Panc1 (cell line): ENCODE data around the gene LDHAL6A. TPM values are rescaled to one million over a fixed set of nuclear protein-coding genes. Genes with fewer than 3 reads are reported as not detected.

ENCODE experiments used
- ATAC-seq: fragments of 200-7000 bp; cut with Tn5 transposase; 2 replicates; pipeline ENCODE4 v1.9.1; 2020; ENCODE audit warnings: mild to moderate bottlenecking, moderate library complexity
- BruUV-seq: library from RNA; stranded (reverse); fragments of 400-500 nt; replicated peaks from 2 replicates; lab custom pipeline; 2021; lab: Mats Ljungman, UMichigan
- CTCF ChIA-PET: fragments of 300-600 bp; sonication (Branson Sonifier 250); formaldehyde crosslinking; loops from one replicate; lab custom pipeline; 2022; ENCODE audit warnings: antibody characterized with exemption; lab: Charles Lee
- POLR2A ChIA-PET: fragments of 300-600 bp; sonication (Branson Sonifier 250); formaldehyde crosslinking; loops from one replicate; lab custom pipeline; 2022; ENCODE audit warnings: antibody characterized with exemption; lab: Charles Lee
- DNase-seq: peaks from one replicate; pipeline ENCODE4 v3.0.0-alpha.2; 2010; ENCODE audit warnings: low read depth, low spot score
- H3K27ac ChIP-seq: 2 replicates; pipeline ENCODE4 v1.5.1; 2011; ENCODE audit warnings: mild to moderate bottlenecking, low read length, inconsistent platforms
- H3K27me3 ChIP-seq: fragments of 200-500 bp; sonication (Bioruptor generic); 2 replicates; pipeline ENCODE4 v1.6.0; 2014; ENCODE audit warnings: low read length, inconsistent platforms; ENCODE audit not compliant: control insufficient read depth, insufficient read depth
- H3K36me3 ChIP-seq: fragments of 200-500 bp; sonication (Bioruptor generic); 2 replicates; pipeline ENCODE4 v1.5.1; 2014; ENCODE audit warnings: inconsistent platforms, mild to moderate bottlenecking, low read length, moderate library complexity; ENCODE audit not compliant: control insufficient read depth, insufficient read depth
- H3K4me1 ChIP-seq: 2 replicates; pipeline ENCODE4 v1.5.1; 2011; ENCODE audit warnings: inconsistent platforms, mild to moderate bottlenecking, low read length, moderate library complexity; ENCODE audit not compliant: control insufficient read depth, insufficient read depth
- H3K4me3 ChIP-seq, 2 experiments: 2 replicates each; pipeline ENCODE4 v1.5.1; 2011 to 2012; ENCODE audit warnings: low read depth in 2 of 2, low read length in 2 of 2, mild to moderate bottlenecking in 2 of 2, inconsistent platforms in 1 of 2, moderate library complexity in 1 of 2
- H3K9me3 ChIP-seq: fragments of 200-500 bp; sonication (Bioruptor generic); 2 replicates; pipeline ENCODE4 v1.5.1; 2014; ENCODE audit warnings: low read depth, mild to moderate bottlenecking, inconsistent platforms, low read length, moderate library complexity; ENCODE audit not compliant: control insufficient read depth, insufficient read depth
- POLR2AphosphoS5 ChIP-seq: IDR thresholded peaks from 2 replicates; pipeline ENCODE4 v1.6.1; 2012; ENCODE audit warnings: mild to moderate bottlenecking, low read depth, low read length, moderate library complexity
- SIN3A ChIP-seq: IDR thresholded peaks from 2 replicates; pipeline ENCODE4 v1.6.1; 2012; ENCODE audit warnings: low read depth, mild to moderate bottlenecking, low read length, moderate library complexity, borderline replicate concordance; ENCODE audit not compliant: insufficient read depth
- TCF7L2 ChIP-seq: IDR thresholded peaks from 2 replicates; pipeline ENCODE4 v1.6.1; 2011; ENCODE audit warnings: mild to moderate bottlenecking, low read depth, low read length, inconsistent platforms
- in situ Hi-C: cut with HindIII; loops from 2 replicates; pipeline ENCODE4 v1.10.0; 2016; ENCODE audit warnings: low sequenced_read_pairs, low pct_unique_long_range_greater_than_20kb
- intact Hi-C: fragments of 100-400 bp; cut with micrococcal nuclease; formaldehyde crosslinking; loops from one replicate; pipeline ENCODE4 v1.10.0; 2022; ENCODE audit not compliant: unreplicated experiment
- total RNA-seq: library from RNA; stranded (reverse); gene quantifications from one replicate; pipeline ENCODE4 v1.2.1, GENCODE V29; 2021; ENCODE audit not compliant: unreplicated experiment
- TF ChIP-seq, protein P1 (sequence below): fragments of 450-650 bp; IDR thresholded peaks from 2 replicates; pipeline ENCODE4 v1.5.1; 2017; ENCODE audit warnings: mild to moderate bottlenecking
- TF ChIP-seq, protein P2 (sequence below), 2 experiments: IDR thresholded peaks; 2 replicates each; pipeline ENCODE4 v1.6.1; 2011 to 2012; ENCODE audit warnings: low read depth in 2 of 2, control low read depth in 1 of 2, low read length in 1 of 2, mild to moderate bottlenecking in 1 of 2, moderate library complexity in 1 of 2; ENCODE audit not compliant: insufficient read depth in 1 of 2

LDHAL6A gene
- total RNA-seq, 1 experiment from 2014 or later, result not detected

DNA sequence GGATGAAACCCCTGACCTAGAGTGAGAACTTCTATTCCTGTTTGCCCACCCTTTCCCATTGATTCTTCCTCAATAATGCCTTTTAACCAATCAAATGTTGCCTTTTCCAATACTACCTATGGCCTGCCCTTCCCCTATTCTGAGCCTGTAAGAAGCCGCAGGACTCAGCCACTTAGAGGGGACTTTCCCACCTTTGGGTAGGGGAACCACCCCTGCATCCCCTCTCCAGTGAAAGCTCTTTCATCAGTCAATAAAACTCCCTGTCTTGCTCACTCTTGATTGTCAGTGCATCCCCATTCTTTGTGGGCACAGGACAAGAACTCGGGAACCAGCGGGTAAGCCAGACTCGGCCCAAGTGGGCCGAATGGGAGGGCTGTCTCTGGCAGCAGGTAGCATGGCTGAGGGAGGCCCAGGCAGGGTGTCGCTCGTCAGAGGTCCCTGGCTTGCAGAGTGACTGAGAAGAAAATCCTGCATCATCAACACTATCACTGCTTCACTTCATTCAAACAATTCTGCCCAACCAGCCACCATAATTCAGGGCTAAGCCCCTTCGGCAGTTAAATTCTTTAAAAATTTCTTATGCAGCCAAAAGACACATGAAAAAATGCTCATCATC is 30.4 kb downstream of the LDHAL6A start:
- intact Hi-C loops (no loop called here), in situ Hi-C loops (no loop called here)
- ATAC-seq, result no peak
- no TSS peak for BruUV-seq
- POLR2A ChIA-PET, result no interaction called here
- Histone ChIP-seq H3K27ac (no peak overlapping the region), H3K4me3 (no peak overlapping the region), H3K4me1 (no peaks in the 10 kb centered on the region), H3K9me3 (no peaks in the 10 kb centered on the region), H3K36me3 (peaks cover 13% of the 10 kb centered on the region), H3K27me3 (no peaks in the 10 kb centered on the region)
- DNase-seq, result no peak
- CTCF ChIA-PET, result no interaction called here
- TF ChIP-seq SIN3A, result no peak

DNA sequence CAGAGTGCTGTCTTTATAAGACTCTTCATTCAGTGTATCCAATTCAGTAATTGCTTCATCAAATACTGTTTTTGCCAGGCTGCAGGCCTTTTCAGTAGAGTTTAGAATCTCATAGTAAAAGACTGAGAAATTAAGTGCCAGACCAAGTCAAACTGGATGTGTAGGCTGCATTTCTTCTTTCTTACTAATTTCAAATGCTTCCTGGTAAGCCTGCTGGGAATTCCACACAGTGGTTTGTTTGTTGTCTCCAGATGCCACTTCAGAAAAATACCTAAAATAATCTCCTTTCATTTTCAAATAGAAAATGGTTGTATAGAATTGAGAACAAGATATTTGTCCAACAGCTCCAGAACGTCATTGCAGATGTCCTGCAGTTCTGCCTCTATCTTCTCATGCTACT is 34.7 kb downstream of the LDHAL6A start:
- no peak for TF ChIP-seq POLR2AphosphoS5
- no peak for TF ChIP-seq SIN3A
- TF ChIP-seq, protein P1, sequence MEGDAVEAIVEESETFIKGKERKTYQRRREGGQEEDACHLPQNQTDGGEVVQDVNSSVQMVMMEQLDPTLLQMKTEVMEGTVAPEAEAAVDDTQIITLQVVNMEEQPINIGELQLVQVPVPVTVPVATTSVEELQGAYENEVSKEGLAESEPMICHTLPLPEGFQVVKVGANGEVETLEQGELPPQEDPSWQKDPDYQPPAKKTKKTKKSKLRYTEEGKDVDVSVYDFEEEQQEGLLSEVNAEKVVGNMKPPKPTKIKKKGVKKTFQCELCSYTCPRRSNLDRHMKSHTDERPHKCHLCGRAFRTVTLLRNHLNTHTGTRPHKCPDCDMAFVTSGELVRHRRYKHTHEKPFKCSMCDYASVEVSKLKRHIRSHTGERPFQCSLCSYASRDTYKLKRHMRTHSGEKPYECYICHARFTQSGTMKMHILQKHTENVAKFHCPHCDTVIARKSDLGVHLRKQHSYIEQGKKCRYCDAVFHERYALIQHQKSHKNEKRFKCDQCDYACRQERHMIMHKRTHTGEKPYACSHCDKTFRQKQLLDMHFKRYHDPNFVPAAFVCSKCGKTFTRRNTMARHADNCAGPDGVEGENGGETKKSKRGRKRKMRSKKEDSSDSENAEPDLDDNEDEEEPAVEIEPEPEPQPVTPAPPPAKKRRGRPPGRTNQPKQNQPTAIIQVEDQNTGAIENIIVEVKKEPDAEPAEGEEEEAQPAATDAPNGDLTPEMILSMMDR, result no peak
- TF ChIP-seq, protein P2, sequence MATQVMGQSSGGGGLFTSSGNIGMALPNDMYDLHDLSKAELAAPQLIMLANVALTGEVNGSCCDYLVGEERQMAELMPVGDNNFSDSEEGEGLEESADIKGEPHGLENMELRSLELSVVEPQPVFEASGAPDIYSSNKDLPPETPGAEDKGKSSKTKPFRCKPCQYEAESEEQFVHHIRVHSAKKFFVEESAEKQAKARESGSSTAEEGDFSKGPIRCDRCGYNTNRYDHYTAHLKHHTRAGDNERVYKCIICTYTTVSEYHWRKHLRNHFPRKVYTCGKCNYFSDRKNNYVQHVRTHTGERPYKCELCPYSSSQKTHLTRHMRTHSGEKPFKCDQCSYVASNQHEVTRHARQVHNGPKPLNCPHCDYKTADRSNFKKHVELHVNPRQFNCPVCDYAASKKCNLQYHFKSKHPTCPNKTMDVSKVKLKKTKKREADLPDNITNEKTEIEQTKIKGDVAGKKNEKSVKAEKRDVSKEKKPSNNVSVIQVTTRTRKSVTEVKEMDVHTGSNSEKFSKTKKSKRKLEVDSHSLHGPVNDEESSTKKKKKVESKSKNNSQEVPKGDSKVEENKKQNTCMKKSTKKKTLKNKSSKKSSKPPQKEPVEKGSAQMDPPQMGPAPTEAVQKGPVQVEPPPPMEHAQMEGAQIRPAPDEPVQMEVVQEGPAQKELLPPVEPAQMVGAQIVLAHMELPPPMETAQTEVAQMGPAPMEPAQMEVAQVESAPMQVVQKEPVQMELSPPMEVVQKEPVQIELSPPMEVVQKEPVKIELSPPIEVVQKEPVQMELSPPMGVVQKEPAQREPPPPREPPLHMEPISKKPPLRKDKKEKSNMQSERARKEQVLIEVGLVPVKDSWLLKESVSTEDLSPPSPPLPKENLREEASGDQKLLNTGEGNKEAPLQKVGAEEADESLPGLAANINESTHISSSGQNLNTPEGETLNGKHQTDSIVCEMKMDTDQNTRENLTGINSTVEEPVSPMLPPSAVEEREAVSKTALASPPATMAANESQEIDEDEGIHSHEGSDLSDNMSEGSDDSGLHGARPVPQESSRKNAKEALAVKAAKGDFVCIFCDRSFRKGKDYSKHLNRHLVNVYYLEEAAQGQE (IDR thresholded peaks at IDR 0.05; ENCODE audit: insufficient read depth in 1 of 2, low read depth in 2 of 2, low read length in 1 of 2), result no peak
- no peak for TF ChIP-seq TCF7L2
- in situ Hi-C loops (no loop called here), intact Hi-C loops (no loop called here)
- no peak for ATAC-seq
- Histone ChIP-seq H3K9me3 (no peaks in the 10 kb centered on the region), H3K27ac (no peak overlapping the region), H3K36me3 (peaks cover 5% of the 10 kb centered on the region), H3K4me3 (no peak overlapping the region), H3K27me3 (no peaks in the 10 kb centered on the region), H3K4me1 (no peaks in the 10 kb centered on the region)
- no peak for DNase-seq
- no TSS peak for BruUV-seq
- ChIA-PET POLR2A (no interaction called here), CTCF (no interaction called here)

DNA sequence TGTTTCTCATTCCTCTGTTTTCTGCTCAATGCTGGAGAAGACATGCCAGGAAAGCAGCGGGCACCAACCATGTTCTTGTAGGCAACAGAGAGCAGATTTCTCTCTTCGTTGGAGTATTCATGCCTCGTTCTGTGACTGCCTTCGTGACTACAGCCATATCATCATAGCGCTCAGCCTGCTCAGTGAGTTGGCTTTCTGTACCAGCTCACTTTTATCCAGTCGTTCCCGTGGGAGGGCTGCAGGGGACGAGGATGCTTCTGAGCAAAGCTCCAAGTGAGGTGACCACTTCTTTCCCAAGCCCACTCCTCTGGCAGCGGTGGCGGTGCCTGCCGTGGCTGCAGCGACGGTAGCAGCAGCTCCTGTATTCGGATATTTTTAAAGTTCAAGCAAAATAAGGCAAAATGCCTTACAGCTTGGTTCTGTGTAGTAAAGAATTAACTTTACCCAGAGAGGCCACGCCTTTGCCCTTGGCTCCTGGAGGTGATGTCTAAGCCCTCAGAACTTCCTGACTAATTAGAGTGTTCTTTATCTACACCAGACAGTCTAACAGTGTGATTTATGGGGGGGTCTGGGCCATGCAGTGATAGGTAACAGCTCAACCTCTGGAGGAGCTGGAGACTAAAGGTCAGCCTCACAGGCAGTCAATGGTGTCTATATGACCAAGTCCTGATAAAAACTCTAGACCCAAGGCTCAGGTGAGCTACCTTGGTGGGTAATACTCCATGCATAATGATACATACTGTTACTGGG is 35.3 kb downstream of the LDHAL6A start:
- CTCF ChIA-PET, result no interaction called here
- no peak overlapping the region for H3K27ac ChIP-seq
- H3K36me3 ChIP-seq, result peaks cover 5% of the 10 kb centered on the region
- no peaks in the 10 kb centered on the region for H3K9me3 ChIP-seq
- ATAC-seq, result no peak
- H3K4me1 ChIP-seq, result no peaks in the 10 kb centered on the region
- TF ChIP-seq POLR2AphosphoS5, result no peak
- no peak for TF ChIP-seq SIN3A
- no peak for TF ChIP-seq TCF7L2
- TF ChIP-seq, protein P2 (IDR thresholded peaks at IDR 0.05; ENCODE audit: insufficient read depth in 1 of 2, low read depth in 2 of 2, low read length in 1 of 2), result no peak
- TF ChIP-seq, protein P1, result no peak
- POLR2A ChIA-PET, result interaction anchor here (0.9 kb wide), 1 partner anchor 18 kb away, joined by 3 read pairs; no protein-coding TSS in a partner anchor
- H3K4me3 ChIP-seq, result no peak overlapping the region
- intact Hi-C loops (no loop called here), in situ Hi-C loops (no loop called here)
- DNase-seq, result no peak
- BruUV-seq, result no TSS peak
- no peaks in the 10 kb centered on the region for H3K27me3 ChIP-seq
